ENCODE results near the gene TMEM97. TPM values are rescaled to one million over a fixed set of nuclear protein-coding genes. Genes with fewer than 3 reads are reported as not detected.

The TMEM97 gene
- total RNA-seq, 1 donor from 2014 or later = 59.4 TPM

DNA sequence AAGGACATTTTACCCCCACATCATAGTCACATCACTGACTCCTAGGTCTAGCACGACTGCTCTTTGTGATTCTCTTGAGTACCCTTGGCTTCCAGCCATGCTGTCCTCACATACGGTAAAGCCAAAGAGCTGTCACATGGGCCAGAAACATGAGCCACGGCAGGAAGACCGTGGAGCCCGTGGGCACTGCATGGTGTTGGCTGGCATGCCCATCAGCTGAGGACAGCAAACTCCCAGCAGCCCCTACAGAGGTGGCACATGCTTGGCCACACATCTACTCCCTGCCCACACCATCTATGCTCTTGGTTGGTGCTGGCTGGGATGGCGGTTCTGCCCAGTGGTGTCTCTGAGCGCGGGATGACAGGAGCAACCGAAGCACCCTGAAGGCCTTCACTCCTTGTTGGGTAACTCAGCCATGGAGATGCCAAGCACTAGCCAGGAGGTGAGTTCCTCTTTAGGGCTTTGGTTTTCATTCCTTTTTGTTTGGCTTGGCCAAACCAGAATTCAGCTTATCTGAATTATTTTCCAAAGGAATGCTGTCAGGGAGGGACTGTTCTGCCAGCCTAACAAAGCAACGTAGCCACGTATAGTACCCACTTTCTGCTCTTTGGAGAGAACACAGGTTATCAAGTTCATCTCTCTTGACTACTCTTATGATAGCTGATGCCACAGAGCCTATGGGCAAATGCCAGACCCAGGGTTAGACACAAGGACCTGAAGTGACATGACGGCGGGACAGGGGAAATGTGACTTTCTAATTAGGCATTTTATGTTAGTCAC lies 26.6 kb downstream of the TMEM97 start:
- Mint-ChIP-seq H3K9me3 (ENCODE audit: unreplicated experiment) (no peaks in the 10 kb centered on the region), H3K4me3 (ENCODE audit: unreplicated experiment) (no peak overlapping the region), H3K4me1 (ENCODE audit: unreplicated experiment) (no peaks in the 10 kb centered on the region), H3K27ac (ENCODE audit: unreplicated experiment) (no peak overlapping the region), H3K27me3 (ENCODE audit: unreplicated experiment) (peaks cover 3% of the 10 kb centered on the region), H3K36me3 (ENCODE audit: low read depth, unreplicated experiment) (peaks cover 44% of the 10 kb centered on the region)
- DNase-seq (ENCODE audit: low spot score) = no peak
- no peak for TF ChIP-seq CTCF (IDR thresholded peaks at IDR 0.05; ENCODE audit: unreplicated experiment)

DNA sequence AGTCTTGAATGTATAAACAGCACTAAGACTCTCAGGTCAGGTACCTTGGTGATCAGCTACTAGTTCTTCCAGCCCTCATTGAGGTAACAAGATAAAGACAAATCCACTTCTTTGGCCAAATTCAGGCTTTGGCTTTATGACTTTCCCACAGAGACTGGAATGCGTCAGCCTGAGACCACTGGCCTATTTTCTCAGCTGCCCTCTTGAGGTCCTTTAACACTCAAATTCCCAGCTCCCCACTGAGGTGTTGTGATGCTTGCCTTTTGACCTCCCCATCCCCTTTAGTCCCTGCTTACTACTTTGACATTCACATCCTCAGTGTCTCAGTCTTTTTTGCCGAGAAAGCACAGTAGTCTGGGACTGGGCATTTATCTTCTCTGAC lies 27.2 kb downstream of the TMEM97 start:
- H3K27ac Mint-ChIP-seq (ENCODE audit: unreplicated experiment) = no peak overlapping the region
- H3K4me3 Mint-ChIP-seq (ENCODE audit: unreplicated experiment) = no peak overlapping the region
- no peaks in the 10 kb centered on the region for H3K9me3 Mint-ChIP-seq (ENCODE audit: unreplicated experiment)
- no peak for DNase-seq (ENCODE audit: low spot score)
- H3K27me3 Mint-ChIP-seq (ENCODE audit: unreplicated experiment) = peaks cover 3% of the 10 kb centered on the region
- no peak for TF ChIP-seq CTCF (IDR thresholded peaks at IDR 0.05; ENCODE audit: unreplicated experiment)
- H3K4me1 Mint-ChIP-seq (ENCODE audit: unreplicated experiment) = no peaks in the 10 kb centered on the region
- peaks cover 47% of the 10 kb centered on the region for H3K36me3 Mint-ChIP-seq (ENCODE audit: low read depth, unreplicated experiment)

DNA sequence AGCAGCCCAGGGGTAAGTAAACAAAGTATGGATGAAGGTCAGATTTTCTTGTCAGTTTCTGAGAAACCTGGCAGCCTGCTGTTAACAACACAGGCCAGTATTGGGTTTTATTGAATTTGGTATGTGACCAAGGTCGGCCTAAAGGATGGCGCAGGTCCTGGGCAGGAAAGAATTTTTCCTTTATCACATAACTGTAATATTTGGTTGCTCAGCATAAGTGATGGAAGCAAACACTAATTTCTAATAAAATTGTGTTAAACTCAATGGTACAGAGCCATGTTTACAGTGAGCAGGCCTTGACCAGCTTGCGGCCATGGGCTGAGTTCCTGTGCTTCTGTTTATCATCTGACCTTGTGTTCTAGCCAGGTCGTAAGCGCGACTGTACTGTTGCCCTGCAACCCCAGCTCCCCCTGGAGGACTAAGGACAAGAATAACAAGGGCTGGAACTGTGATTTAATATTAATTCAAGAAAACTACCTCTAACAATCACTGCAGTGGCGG lies 27.8 kb downstream of the TMEM97 start:
- Mint-ChIP-seq H3K4me1 (ENCODE audit: unreplicated experiment) (no peaks in the 10 kb centered on the region), H3K36me3 (ENCODE audit: low read depth, unreplicated experiment) (peaks cover 53% of the 10 kb centered on the region), H3K27ac (ENCODE audit: unreplicated experiment) (no peak overlapping the region), H3K9me3 (ENCODE audit: unreplicated experiment) (no peaks in the 10 kb centered on the region), H3K4me3 (ENCODE audit: unreplicated experiment) (no peak overlapping the region), H3K27me3 (ENCODE audit: unreplicated experiment) (peaks cover 3% of the 10 kb centered on the region)
- peak; percentile 17 for TF ChIP-seq CTCF (IDR thresholded peaks at IDR 0.05; ENCODE audit: unreplicated experiment)
- DNase-seq (ENCODE audit: low spot score) = peak; percentile 23

- H3K4me3 Mint-ChIP-seq (ENCODE audit: unreplicated experiment) = no peak overlapping the region
- no peak for TF ChIP-seq CTCF (IDR thresholded peaks at IDR 0.05; ENCODE audit: unreplicated experiment)
- no peak for DNase-seq (ENCODE audit: low spot score)
- H3K4me1 Mint-ChIP-seq (ENCODE audit: unreplicated experiment) = no peaks in the 10 kb centered on the region
- H3K36me3 Mint-ChIP-seq (ENCODE audit: low read depth, unreplicated experiment) = peaks cover 51% of the 10 kb centered on the region
- H3K27me3 Mint-ChIP-seq (ENCODE audit: unreplicated experiment) = peaks cover 3% of the 10 kb centered on the region
- H3K27ac Mint-ChIP-seq (ENCODE audit: unreplicated experiment) = no peak overlapping the region
- no peaks in the 10 kb centered on the region for H3K9me3 Mint-ChIP-seq (ENCODE audit: unreplicated experiment)
These were observed 28.4 kb downstream of the TMEM97 start for GRCh38 chr17:28347261-28347891.

DNA sequence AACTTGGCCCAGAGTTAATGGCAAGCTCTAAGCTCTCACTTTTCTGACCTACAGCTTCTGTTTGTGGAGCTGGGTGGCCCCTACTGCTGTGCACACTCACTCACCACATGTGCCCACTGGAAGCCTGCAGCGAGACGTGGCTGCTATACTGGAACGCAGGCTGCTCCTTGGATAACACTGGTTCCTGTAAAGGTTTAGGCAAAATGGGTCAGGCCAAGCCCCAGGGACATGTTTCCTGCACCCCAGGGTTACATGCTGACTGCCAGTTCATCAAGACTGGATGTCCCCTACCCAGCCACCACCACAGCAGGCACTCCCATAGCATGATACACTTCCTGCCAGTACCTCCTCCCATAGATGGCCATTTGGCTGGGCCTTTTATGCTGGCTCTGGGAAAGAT lies 30.0 kb downstream of the TMEM97 start:
- DNase-seq (ENCODE audit: low spot score) = no peak
- Mint-ChIP-seq H3K9me3 (ENCODE audit: unreplicated experiment) (no peaks in the 10 kb centered on the region), H3K27ac (ENCODE audit: unreplicated experiment) (peak overlapping the region; percentile 52), H3K36me3 (ENCODE audit: low read depth, unreplicated experiment) (peaks cover 50% of the 10 kb centered on the region), H3K4me1 (ENCODE audit: unreplicated experiment) (no peaks in the 10 kb centered on the region), H3K4me3 (ENCODE audit: unreplicated experiment) (no peak overlapping the region), H3K27me3 (ENCODE audit: unreplicated experiment) (peaks cover 4% of the 10 kb centered on the region)
- TF ChIP-seq CTCF (IDR thresholded peaks at IDR 0.05; ENCODE audit: unreplicated experiment) = no peak
